ENCODE data around the gene TMEM200B.

DNA sequence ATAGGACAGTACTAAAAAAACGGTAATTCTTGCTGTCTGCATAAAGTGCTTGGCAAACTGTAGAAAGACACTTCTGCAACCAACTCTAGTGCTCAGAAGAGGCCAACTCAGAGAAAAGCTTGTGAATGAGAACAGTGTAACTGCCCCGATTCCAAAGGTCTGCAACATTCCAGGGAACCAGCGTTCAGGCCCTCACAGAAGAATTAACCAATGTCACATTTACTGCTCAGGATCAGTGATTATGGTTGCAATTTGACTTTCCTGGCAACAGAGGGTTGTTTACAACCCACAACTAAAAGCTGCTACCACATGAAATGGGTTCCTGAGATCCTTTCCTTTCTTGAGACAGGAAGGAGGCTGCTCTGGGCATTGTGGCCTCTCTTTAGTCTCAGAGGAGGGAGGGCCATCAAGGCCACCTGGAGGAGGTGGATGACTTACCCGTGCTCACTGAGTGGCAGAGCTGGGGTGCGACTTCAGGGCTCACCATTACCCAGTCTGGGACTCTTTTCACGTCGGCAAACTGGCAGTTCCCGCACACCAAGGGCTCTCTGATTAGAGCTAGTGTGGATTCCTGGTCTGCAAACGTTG, 42.7 kb upstream of the TMEM200B start:
- TF ChIP-seq, protein P1, sequence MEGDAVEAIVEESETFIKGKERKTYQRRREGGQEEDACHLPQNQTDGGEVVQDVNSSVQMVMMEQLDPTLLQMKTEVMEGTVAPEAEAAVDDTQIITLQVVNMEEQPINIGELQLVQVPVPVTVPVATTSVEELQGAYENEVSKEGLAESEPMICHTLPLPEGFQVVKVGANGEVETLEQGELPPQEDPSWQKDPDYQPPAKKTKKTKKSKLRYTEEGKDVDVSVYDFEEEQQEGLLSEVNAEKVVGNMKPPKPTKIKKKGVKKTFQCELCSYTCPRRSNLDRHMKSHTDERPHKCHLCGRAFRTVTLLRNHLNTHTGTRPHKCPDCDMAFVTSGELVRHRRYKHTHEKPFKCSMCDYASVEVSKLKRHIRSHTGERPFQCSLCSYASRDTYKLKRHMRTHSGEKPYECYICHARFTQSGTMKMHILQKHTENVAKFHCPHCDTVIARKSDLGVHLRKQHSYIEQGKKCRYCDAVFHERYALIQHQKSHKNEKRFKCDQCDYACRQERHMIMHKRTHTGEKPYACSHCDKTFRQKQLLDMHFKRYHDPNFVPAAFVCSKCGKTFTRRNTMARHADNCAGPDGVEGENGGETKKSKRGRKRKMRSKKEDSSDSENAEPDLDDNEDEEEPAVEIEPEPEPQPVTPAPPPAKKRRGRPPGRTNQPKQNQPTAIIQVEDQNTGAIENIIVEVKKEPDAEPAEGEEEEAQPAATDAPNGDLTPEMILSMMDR (IDR thresholded peaks at IDR 0.05), result no peak
- TF ChIP-seq POLR2A (IDR thresholded peaks at IDR 0.05), result no peak
- no peak for TF ChIP-seq POLR2AphosphoS5 (IDR thresholded peaks at IDR 0.05)
- TF ChIP-seq EP300 (IDR thresholded peaks at IDR 0.05), result no peak
